ENCODE data around the gene NIP7.
"Not testable (repeated sequence)": the region's sequence is repeated elsewhere in the genome, so short reads cannot be mapped to it uniquely, and the experiment has no call there.

The NIP7 gene
- 13.4 to 42.4 (median 26.2) reads per million in 17 experiments for total RNA-seq

GRCh38 chr16:69339289-69340094 is at the start of gene NIP7, which contains the start of gene COG8:
Gene NIP7 (plus strand): TSS chr16:69339772. CDS start chr16:69339830, 58 bp downstream.
Gene COG8 (minus strand): TSS chr16:69339564. CDS start chr16:69339552, 12 bp downstream.
- DNase-seq, result peak; percentile 97 to 99 (median 98)

GRCh38 chr16:69291657-69292056 is 47.9 kb upstream of the NIP7 start:
- not testable (repeated sequence) for DNase-seq

- no peak for DNase-seq
These were observed 46.2 kb upstream of the NIP7 start for GRCh38 chr16:69293401-69293800.

GRCh38 chr16:69294051-69294450 is 45.5 kb upstream of the NIP7 start:
- DNase-seq, result no peak

GRCh38 chr16:69296771-69297170 is 42.8 kb upstream of the NIP7 start:
- not testable (repeated sequence) for DNase-seq

- DNase-seq, result no peak
These were observed 41.3 kb upstream of the NIP7 start for GRCh38 chr16:69298261-69298660.

- DNase-seq, result no peak
These were observed 38.4 kb upstream of the NIP7 start for GRCh38 chr16:69301187-69301586.

GRCh38 chr16:69301861-69302260 is 37.7 kb upstream of the NIP7 start:
- no peak for DNase-seq

- no peak for DNase-seq
These were observed 37.3 kb upstream of the NIP7 start for GRCh38 chr16:69302301-69302700.

- no peak for DNase-seq
These were observed 33.5 kb upstream of the NIP7 start for GRCh38 chr16:69306031-69306430.

- no peak for DNase-seq
These were observed 32.5 kb upstream of the NIP7 start for GRCh38 chr16:69307091-69307490.

- DNase-seq, result no peak
These were observed 31.7 kb upstream of the NIP7 start for GRCh38 chr16:69307856-69308255.

- DNase-seq, result no peak
These were observed 30.3 kb upstream of the NIP7 start for GRCh38 chr16:69309316-69309715.

GRCh38 chr16:69310653-69311532 is 28.7 kb upstream of the NIP7 start, which contains the start of gene VPS4A:
Gene VPS4A (plus strand): TSS chr16:69311350. CDS start chr16:69311512, 162 bp downstream.
- peak; percentile 97 to 99 (median 98) for DNase-seq

- peak; percentile 44 to 70 (median 52) for DNase-seq
These were observed 27.8 kb upstream of the NIP7 start for GRCh38 chr16:69311533-69312387.

GRCh38 chr16:69313469-69313868 is 26.1 kb upstream of the NIP7 start:
- DNase-seq, result no peak

GRCh38 chr16:69314534-69314933 is 25.0 kb upstream of the NIP7 start:
- DNase-seq, result no peak

- DNase-seq, result no peak
These were observed 23.9 kb upstream of the NIP7 start for GRCh38 chr16:69315486-69316311.

- DNase-seq, result no peak
These were observed 23.0 kb upstream of the NIP7 start for GRCh38 chr16:69316595-69317034.

GRCh38 chr16:69318177-69318910 is 21.2 kb upstream of the NIP7 start:
- DNase-seq, result no peak

GRCh38 chr16:69318911-69319289 is 20.7 kb upstream of the NIP7 start:
- DNase-seq, result no peak

Measured in suppressor macrophage (primary cell).